ENCODE measurements around the gene PTX3. TPM values are rescaled to one million over a fixed set of nuclear protein-coding genes. Genes with fewer than 3 reads are reported as not detected.

Gene PTX3
- total and polyA plus RNA-seq, 10 of the 15 experiments (the other 5 are each of a cell fraction or from before 2014, with no cell fraction given), result 0.03 to 0.11 (median 0.06) TPM; not detected in 7

- TF ChIP-seq ZBED1 (IDR thresholded peaks at IDR 0.05; ENCODE audit: borderline replicate concordance), result no peak
- no peak for TF ChIP-seq SIX5 (IDR thresholded peaks at IDR 0.05; ENCODE audit: low read depth, low read length, severe bottlenecking)
- no peak for TF ChIP-seq HDAC2 (IDR thresholded peaks at IDR 0.05)
- no peak for TF ChIP-seq MEF2A (IDR thresholded peaks at IDR 0.05; ENCODE audit: insufficient read depth, low read depth, low read length)
- TF ChIP-seq POLR2AphosphoS2 (IDR thresholded peaks at IDR 0.05; ENCODE audit: low read depth, low read length), result no peak
- TF ChIP-seq TAF1 (IDR thresholded peaks at IDR 0.05; ENCODE audit: borderline replicate concordance, low read depth, low read length), result no peak
- no peak for TF ChIP-seq ZNF622 (IDR thresholded peaks at IDR 0.05)
- TF ChIP-seq STAT3 (IDR thresholded peaks at IDR 0.05; ENCODE audit: low read depth, low read length), result no peak
Measured at GRCh38 chr3:157469561-157470294, 33.1 kb downstream of the PTX3 start (continued).

- ChIA-PET SMC1A (ENCODE audit: uncharacterized antibody, unreplicated experiment) (no interaction called here), POLR2A (no interaction called here), CTCF (no interaction called here), RAD21 (ENCODE audit: unreplicated experiment) (no interaction called here)
- no peak overlapping the region for H3K4me3 ChIP-seq
- H3K4me2 ChIP-seq (ENCODE audit: control insufficient read depth, insufficient read depth), result no peak overlapping the region
- no peaks in the 10 kb centered on the region for H3K36me3 ChIP-seq (ENCODE audit: control insufficient read depth in 2 of 2, insufficient read depth in 2 of 2, low read length in 1 of 2)
- in situ Hi-C loops (cut with MboI) (no loop called here), intact Hi-C loops (cut with micrococcal nuclease; ENCODE audit: unreplicated experiment) (no loop called here)
- ATAC-seq, result no peak
- FAIRE-seq, result no peak
- H3K4me1 ChIP-seq (ENCODE audit: control insufficient read depth, insufficient read depth, low read length), result no peaks in the 10 kb centered on the region
- H3K27ac ChIP-seq (ENCODE audit: control insufficient read depth, insufficient read depth), result no peak overlapping the region
- no peaks in the 10 kb centered on the region for H3K79me2 ChIP-seq (ENCODE audit: control insufficient read depth, insufficient read depth, low read length)
- H3K9ac ChIP-seq (ENCODE audit: control insufficient read depth, insufficient read depth, low read length), result no peak overlapping the region
- H3K9me3 ChIP-seq (replicated peaks; ENCODE audit: control insufficient read depth, insufficient read depth, low read length), result no peaks in the 10 kb centered on the region
- H4K20me1 ChIP-seq (ENCODE audit: control insufficient read depth, insufficient read depth), result no peaks in the 10 kb centered on the region
- BruUV-seq (replicated peaks), result no TSS peak
- no peak overlapping the region for H2AFZ ChIP-seq (ENCODE audit: control insufficient read depth, low read depth, low read length)
- no peak for DNase-seq (ENCODE audit: low read depth, low spot score)
- 100% methylated on average over 1 of the region's 1 CpG for WGBS (ENCODE audit: insufficient coverage, insufficient replicate concordance, low lambda C conversion rate, missing lambda C conversion rate)
- no peaks in the 10 kb centered on the region; a peak in 2 of 4 replicates for H3K27me3 ChIP-seq (replicated peaks in 1 of 2; ENCODE audit: control insufficient read depth in 2 of 2, insufficient read depth in 2 of 2, low read length in 1 of 2)
- TF ChIP-seq USF1 (IDR thresholded peaks at IDR 0.05; ENCODE audit: borderline replicate concordance, extremely low read length, insufficient read depth, low read depth, low read length), result no peak
- TF ChIP-seq ZBED1 (IDR thresholded peaks at IDR 0.05; ENCODE audit: borderline replicate concordance), result no peak
- TF ChIP-seq MEF2B (IDR thresholded peaks at IDR 0.05; ENCODE audit: partially characterized antibody, poor library complexity, severe bottlenecking), result no peak
- no peak for TF ChIP-seq WRNIP1 (IDR thresholded peaks at IDR 0.05; ENCODE audit: borderline replicate concordance, low read depth, low read length)
- TF ChIP-seq CHD4 (IDR thresholded peaks at IDR 0.05), result no peak
- no peak for TF ChIP-seq TCF12 (IDR thresholded peaks at IDR 0.05; ENCODE audit: low read depth, low read length)
- no peak for TF ChIP-seq SMAD1 (IDR thresholded peaks at IDR 0.05; ENCODE audit: low read depth, partially characterized antibody)
- no peak for TF ChIP-seq SUZ12 (IDR thresholded peaks at IDR 0.05; ENCODE audit: unreplicated experiment)
- no peak for TF ChIP-seq RUNX3 (IDR thresholded peaks at IDR 0.05; ENCODE audit: low read length)
- no peak for TF ChIP-seq PAX8 (IDR thresholded peaks at IDR 0.05)
- TF ChIP-seq GABPA (IDR thresholded peaks at IDR 0.05; ENCODE audit: low read depth), result no peak
- TF ChIP-seq HSF1 (IDR thresholded peaks at IDR 0.05; ENCODE audit: low read depth, low read length), result no peak
- TF ChIP-seq SPI1 (IDR thresholded peaks at IDR 0.05; ENCODE audit: borderline replicate concordance, insufficient read depth, low read depth, low read length), result no peak
Measured at GRCh38 chr3:157471064-157471463, 34.4 kb downstream of the PTX3 start.
